ENCODE results near the gene RMND1.

Gene RMND1

GRCh38 chr6:151493161-151493803 is 41.4 kb upstream of the RMND1 start:
- DNase-seq, result peak in 1 of 2 donors; percentile 32
- no peak overlapping the region for H3K27ac ChIP-seq (ENCODE audit: low read depth, low read length)
- H2BK12ac ChIP-seq (ENCODE audit: low read length), result no peak overlapping the region
- no peak overlapping the region for H3K18ac ChIP-seq (ENCODE audit: low read length)
- H2BK5ac ChIP-seq (ENCODE audit: low read depth, low read length, poor library complexity), result no peak overlapping the region
- no peak overlapping the region for H4K91ac ChIP-seq (ENCODE audit: low read depth, low read length)
- H3K4me3 ChIP-seq (ENCODE audit: low read depth, low read length), result peak overlapping the region; percentile 71
- peaks cover 0 to 3% of the 10 kb centered on the region in 2 experiments for H3K4me1 ChIP-seq (ENCODE audit: control insufficient read depth in 1 of 2, insufficient read depth in 2 of 2, low read length in 2 of 2)
- WGBS (ENCODE audit: extremely low coverage, insufficient coverage, insufficient read length), result no CpG with 5 or more reads among the region's 16 CpGs
- H3K9ac ChIP-seq (ENCODE audit: low read length), result no peak overlapping the region
- no peak overlapping the region for H2AK5ac ChIP-seq (ENCODE audit: low read length)
- H3K4me2 ChIP-seq (ENCODE audit: low read length), result peak overlapping the region; percentile 80
- no peak overlapping the region for H4K8ac ChIP-seq (ENCODE audit: low read depth, low read length)
- no peaks in the 10 kb centered on the region for H3K36me3 ChIP-seq (ENCODE audit: control insufficient read depth in 1 of 2, insufficient read depth in 2 of 2, low read length in 2 of 2)
- no peak overlapping the region for H4K12ac ChIP-seq (ENCODE audit: low read depth, low read length)
- H3K79me1 ChIP-seq (ENCODE audit: low read length), result peaks cover 2% of the 10 kb centered on the region
- no peak overlapping the region for H3K4ac ChIP-seq (ENCODE audit: low read depth, low read length)
- no peak overlapping the region for H3K23ac ChIP-seq (ENCODE audit: low read length)
- peaks cover 16% of the 10 kb centered on the region for H3K27me3 ChIP-seq (ENCODE audit: insufficient read depth, low read length)
- H3K14ac ChIP-seq (ENCODE audit: low read length), result no peak overlapping the region
- H2BK120ac ChIP-seq (ENCODE audit: insufficient read depth, low read length, poor library complexity), result no peak overlapping the region
- H3K79me2 ChIP-seq (ENCODE audit: control insufficient read depth, insufficient read depth, low read length, poor library complexity), result no peaks in the 10 kb centered on the region
- H2AFZ ChIP-seq (ENCODE audit: insufficient read depth, low read length, poor library complexity), result peak overlapping the region; percentile 32
- H3K9me3 ChIP-seq (ENCODE audit: insufficient read depth, low read depth, low read length), result no peaks in the 10 kb centered on the region

- Histone ChIP-seq H3K4ac (ENCODE audit: low read depth, low read length) (no peak overlapping the region), H2BK12ac (ENCODE audit: low read length) (no peak overlapping the region), H3K18ac (ENCODE audit: low read length) (no peak overlapping the region), H3K79me2 (ENCODE audit: control insufficient read depth, insufficient read depth, low read length, poor library complexity) (no peaks in the 10 kb centered on the region), H3K27ac (ENCODE audit: low read depth, low read length) (no peak overlapping the region), H3K4me3 (ENCODE audit: low read depth, low read length) (no peak overlapping the region), H4K12ac (ENCODE audit: low read depth, low read length) (no peak overlapping the region), H4K8ac (ENCODE audit: low read depth, low read length) (no peak overlapping the region), H3K4me2 (ENCODE audit: low read length) (no peak overlapping the region), H3K27me3 (ENCODE audit: insufficient read depth, low read length) (peaks cover 16% of the 10 kb centered on the region), H3K23ac (ENCODE audit: low read length) (no peak overlapping the region), H4K91ac (ENCODE audit: low read depth, low read length) (no peak overlapping the region), H2AFZ (ENCODE audit: insufficient read depth, low read length, poor library complexity) (no peak overlapping the region), H2BK5ac (ENCODE audit: low read depth, low read length, poor library complexity) (no peak overlapping the region), H3K4me1 (ENCODE audit: control insufficient read depth in 1 of 2, insufficient read depth in 2 of 2, low read length in 2 of 2) (peaks cover 0 to 3% of the 10 kb centered on the region in 2 experiments), H3K9ac (ENCODE audit: low read length) (no peak overlapping the region), H2AK5ac (ENCODE audit: low read length) (no peak overlapping the region), H3K14ac (ENCODE audit: low read length) (no peak overlapping the region), H2BK120ac (ENCODE audit: insufficient read depth, low read length, poor library complexity) (no peak overlapping the region), H3K79me1 (ENCODE audit: low read length) (peaks cover 2% of the 10 kb centered on the region), H3K9me3 (ENCODE audit: insufficient read depth, low read depth, low read length) (no peaks in the 10 kb centered on the region), H3K36me3 (ENCODE audit: control insufficient read depth in 1 of 2, insufficient read depth in 2 of 2, low read length in 2 of 2) (no peaks in the 10 kb centered on the region)
- DNase-seq, result no peak
- WGBS (ENCODE audit: extremely low coverage, insufficient coverage, insufficient read length), result no CpG with 5 or more reads among the region's 7 CpGs
These were observed 39.1 kb upstream of the RMND1 start for GRCh38 chr6:151490996-151491395.

GRCh38 chr6:151488226-151488625 is 36.3 kb upstream of the RMND1 start:
- Histone ChIP-seq H3K14ac (ENCODE audit: low read length) (no peak overlapping the region), H2AK5ac (ENCODE audit: low read length) (no peak overlapping the region), H2BK120ac (ENCODE audit: insufficient read depth, low read length, poor library complexity) (no peak overlapping the region), H3K27me3 (ENCODE audit: insufficient read depth, low read length) (peaks cover 3% of the 10 kb centered on the region), H3K36me3 (ENCODE audit: control insufficient read depth in 1 of 2, insufficient read depth in 2 of 2, low read length in 2 of 2) (no peaks in the 10 kb centered on the region), H3K4ac (ENCODE audit: low read depth, low read length) (no peak overlapping the region), H3K79me2 (ENCODE audit: control insufficient read depth, insufficient read depth, low read length, poor library complexity) (no peaks in the 10 kb centered on the region), H3K9ac (ENCODE audit: low read length) (no peak overlapping the region), H3K79me1 (ENCODE audit: low read length) (no peaks in the 10 kb centered on the region), H2BK5ac (ENCODE audit: low read depth, low read length, poor library complexity) (no peak overlapping the region), H3K23ac (ENCODE audit: low read length) (no peak overlapping the region), H3K9me3 (ENCODE audit: insufficient read depth, low read depth, low read length) (no peaks in the 10 kb centered on the region), H3K4me3 (ENCODE audit: low read depth, low read length) (no peak overlapping the region), H2BK12ac (ENCODE audit: low read length) (no peak overlapping the region), H4K12ac (ENCODE audit: low read depth, low read length) (no peak overlapping the region), H3K4me1 (ENCODE audit: control insufficient read depth in 1 of 2, insufficient read depth in 2 of 2, low read length in 2 of 2) (no peaks in the 10 kb centered on the region), H2AFZ (ENCODE audit: insufficient read depth, low read length, poor library complexity) (no peak overlapping the region), H4K91ac (ENCODE audit: low read depth, low read length) (no peak overlapping the region), H4K8ac (ENCODE audit: low read depth, low read length) (no peak overlapping the region), H3K27ac (ENCODE audit: low read depth, low read length) (no peak overlapping the region), H3K18ac (ENCODE audit: low read length) (no peak overlapping the region), H3K4me2 (ENCODE audit: low read length) (no peak overlapping the region)
- no peak for DNase-seq
- no CpG with 5 or more reads among the region's 2 CpGs for WGBS (ENCODE audit: extremely low coverage, insufficient coverage, insufficient read length)

GRCh38 chr6:151483994-151484393 is 32.1 kb upstream of the RMND1 start:
- Histone ChIP-seq H3K4me3 (ENCODE audit: low read depth, low read length) (no peak overlapping the region), H3K4ac (ENCODE audit: low read depth, low read length) (no peak overlapping the region), H3K36me3 (ENCODE audit: control insufficient read depth in 1 of 2, insufficient read depth in 2 of 2, low read length in 2 of 2) (no peaks in the 10 kb centered on the region), H2BK120ac (ENCODE audit: insufficient read depth, low read length, poor library complexity) (no peak overlapping the region), H3K23ac (ENCODE audit: low read length) (no peak overlapping the region), H3K9ac (ENCODE audit: low read length) (no peak overlapping the region), H2BK5ac (ENCODE audit: low read depth, low read length, poor library complexity) (no peak overlapping the region), H3K4me1 (ENCODE audit: control insufficient read depth in 1 of 2, insufficient read depth in 2 of 2, low read length in 2 of 2) (no peaks in the 10 kb centered on the region), H3K79me1 (ENCODE audit: low read length) (no peaks in the 10 kb centered on the region), H4K91ac (ENCODE audit: low read depth, low read length) (no peak overlapping the region), H3K4me2 (ENCODE audit: low read length) (no peak overlapping the region), H4K8ac (ENCODE audit: low read depth, low read length) (no peak overlapping the region), H2BK12ac (ENCODE audit: low read length) (no peak overlapping the region), H3K27me3 (ENCODE audit: insufficient read depth, low read length) (no peaks in the 10 kb centered on the region), H2AFZ (ENCODE audit: insufficient read depth, low read length, poor library complexity) (no peak overlapping the region), H3K9me3 (ENCODE audit: insufficient read depth, low read depth, low read length) (no peaks in the 10 kb centered on the region), H3K79me2 (ENCODE audit: control insufficient read depth, insufficient read depth, low read length, poor library complexity) (no peaks in the 10 kb centered on the region), H2AK5ac (ENCODE audit: low read length) (no peak overlapping the region), H3K14ac (ENCODE audit: low read length) (no peak overlapping the region), H3K27ac (ENCODE audit: low read depth, low read length) (no peak overlapping the region), H4K12ac (ENCODE audit: low read depth, low read length) (no peak overlapping the region), H3K18ac (ENCODE audit: low read length) (no peak overlapping the region)
- no peak for DNase-seq
